Psoas muscle (tissue), 8 donors: ENCODE measurements around the gene GNPDA1. TPM values are rescaled to one million over a fixed set of nuclear protein-coding genes. Genes with fewer than 3 reads are reported as not detected.

Source experiments
- ATAC-seq, 4 donors: fragments of 200-7000 bp; cut with Tn5 transposase; one replicate each; pipeline ENCODE4 v1.9.1; 2020; ENCODE audit warnings: moderate library complexity in 3 of 4, mild to moderate bottlenecking in 2 of 4
- DNase-seq, 2 donors: peaks; one replicate each; pipeline ENCODE4 v3.0.0-alpha.2; 2020
- H3K27ac ChIP-seq: fragments of 200-600 bp; one replicate; pipeline ENCODE4 v1.8.0; 2022
- H3K27me3 ChIP-seq, 3 donors: fragments of 200-600 bp in 1 of 3; one replicate each; pipeline versions ENCODE4 v1.6.1 to v1.8.0; 2013 to 2022; ENCODE audit warnings: low read length in 2 of 3, mild to moderate bottlenecking in 2 of 3, moderate library complexity in 1 of 3; ENCODE audit not compliant: insufficient read depth in 3 of 3
- H3K36me3 ChIP-seq, 2 donors: fragments of 200-600 bp in 1 of 2; one replicate each; pipeline versions ENCODE4 v1.6.1 to v1.8.0; 2013 to 2022; ENCODE audit warnings: low read depth in 1 of 2, mild to moderate bottlenecking in 1 of 2, moderate library complexity in 1 of 2; ENCODE audit not compliant: insufficient read depth in 1 of 2
- H3K4me1 ChIP-seq: fragments of 200-600 bp; one replicate; pipeline ENCODE4 v1.8.0; 2022
- H3K4me3 ChIP-seq: fragments of 200-600 bp; one replicate; pipeline ENCODE4 v1.8.0; 2022; ENCODE audit warnings: mild to moderate bottlenecking
- H3K9me3 ChIP-seq: fragments of 200-600 bp; one replicate; pipeline ENCODE4 v1.8.0; 2022
- CTCF ChIP-seq: fragments of 200-600 bp; IDR thresholded peaks from one replicate; pipeline ENCODE4 v1.8.0; 2022; ENCODE audit warnings: antibody characterized with exemption
- WGBS, 3 donors: extraction: QIAGEN DNeasy Blood & Tissue Kit; methylation state at CpG; one replicate each; pipeline versions ENCODE4 v1.1.6 to v1.1.7; 2013; 5-methylcytosine and 5-hydroxymethylcytosine counted together
- intact Hi-C, 2 donors: fragments of 100-400 bp; cut with DNase I; formaldehyde crosslinking; loops; one replicate each; pipeline versions ENCODE4 v1.11.0 to v1.14.2; 2022
- polyA plus RNA-seq, 3 donors: library from polyadenylated mRNA; stranded (reverse); fragments of 200-250 nt; gene quantifications; one replicate each; pipeline ENCODE4 v1.2.3, GENCODE V29; 2013
- total RNA-seq, 4 donors: library from RNA; stranded (reverse); fragmentation: NEBNext Ultra II Directional in 2 of 4; extraction: Animal tissue kit (Norgen Biotek cat#: 25700) in 2 of 4; gene quantifications; one replicate each; pipeline versions ENCODE4 v1.2.1 to v1.2.4, GENCODE V29; 2021 to 2023
- donor health status: healthy with polysubstance abuse.
- donor health status: DM: no; HTN: no; CAD: no; lungs with moderate emphysema.
- donor health status: Bipolar disorder and iron deficiency.
- donor health status: healthy.
- donor health status: DM: yes; HTN: yes; CAD: no.
- donor health status: DM: no; HTN: no; CAD: no.
- donor health status: DM: no; HTN: no; CAD: no.
- donor health status: DM: yes; HTN: yes; CAD: no.

GNPDA1 gene
- total and polyA plus RNA-seq, 7 donors = 18.7 to 36.8 (median 26.4) TPM

- intact Hi-C loops = no loop called here
- DNase-seq (no peak), ATAC-seq (no peak)
- no peaks in the 10 kb centered on the region for H3K27me3 ChIP-seq
- no peak overlapping the region for H3K4me3 ChIP-seq
- no peaks in the 10 kb centered on the region for H3K9me3 ChIP-seq
- 55 to 63% (median 59%) methylated on average over 6 of the region's 6 CpGs for WGBS, 3 donors
- H3K36me3 ChIP-seq = peaks cover 17 to 92% of the 10 kb centered on the region in 2 donors
- peaks cover 4% of the 10 kb centered on the region for H3K4me1 ChIP-seq
- H3K27ac ChIP-seq = no peak overlapping the region
- no peak for TF ChIP-seq CTCF
Measured at GRCh38 chr5:141997358-141997960, 15.4 kb downstream of the GNPDA1 start.

GRCh38 chr5:141995656-141996055 lies 17.2 kb downstream of the GNPDA1 start:
- intact Hi-C loops = no loop called here
- Histone ChIP-seq H3K4me1 (peaks cover 5% of the 10 kb centered on the region), H3K9me3 (no peaks in the 10 kb centered on the region), H3K27me3 (no peaks in the 10 kb centered on the region), H3K27ac (no peak overlapping the region), H3K4me3 (no peak overlapping the region), H3K36me3 (peaks cover 17 to 84% of the 10 kb centered on the region in 2 donors)
- no peak for TF ChIP-seq CTCF
- no peak for ATAC-seq
- no peak for DNase-seq
- WGBS, 3 donors = 95 to 98% (median 96%) methylated on average over 3 of the region's 3 CpGs

- H3K27ac ChIP-seq = no peak overlapping the region
- no peak overlapping the region for H3K4me3 ChIP-seq
- 58 to 63% (median 62%) methylated on average over 4 of the region's 4 CpGs for WGBS, 3 donors
- ATAC-seq (no peak), DNase-seq (no peak)
- H3K27me3 ChIP-seq = no peaks in the 10 kb centered on the region
- no peaks in the 10 kb centered on the region for H3K9me3 ChIP-seq
- H3K36me3 ChIP-seq = peaks cover 17 to 84% of the 10 kb centered on the region in 2 donors
- intact Hi-C loops = loop anchor here in 1 of 2 donors (5.0 kb wide), 1 partner anchor 148 kb away; no protein-coding TSS in a partner anchor
- no peak for TF ChIP-seq CTCF
- H3K4me1 ChIP-seq = peaks cover 5% of the 10 kb centered on the region
Measured at GRCh38 chr5:141994511-141995136, 18.2 kb downstream of the GNPDA1 start.

GRCh38 chr5:141992349-141992963 lies 20.4 kb downstream of the GNPDA1 start:
- Histone ChIP-seq H3K9me3 (no peaks in the 10 kb centered on the region), H3K27me3 (no peaks in the 10 kb centered on the region), H3K27ac (no peak overlapping the region), H3K4me1 (peaks cover 5% of the 10 kb centered on the region), H3K36me3 (peaks cover 14 to 86% of the 10 kb centered on the region in 2 donors), H3K4me3 (no peak overlapping the region)
- DNase-seq = peak; percentile 58 to 74
- 2 to 18% (median 6%) methylated on average over 2 of the region's 2 CpGs for WGBS, 3 donors
- TF ChIP-seq CTCF = peak; percentile 84
- intact Hi-C loops = loop anchor here (1.0 to 5.0 kb wide), 2 partner anchors 150 to 152 kb away; no protein-coding TSS in a partner anchor
- peak; percentile 65 to 89 (median 76) for ATAC-seq
